ENCODE results near the gene CTTNBP2NL. TPM values are rescaled to one million over a fixed set of nuclear protein-coding genes. Genes with fewer than 3 reads are reported as not detected.

Gene CTTNBP2NL
- total RNA-seq, 2 experiments from 2014 or later: 0.54 to 1.5 TPM

DNA sequence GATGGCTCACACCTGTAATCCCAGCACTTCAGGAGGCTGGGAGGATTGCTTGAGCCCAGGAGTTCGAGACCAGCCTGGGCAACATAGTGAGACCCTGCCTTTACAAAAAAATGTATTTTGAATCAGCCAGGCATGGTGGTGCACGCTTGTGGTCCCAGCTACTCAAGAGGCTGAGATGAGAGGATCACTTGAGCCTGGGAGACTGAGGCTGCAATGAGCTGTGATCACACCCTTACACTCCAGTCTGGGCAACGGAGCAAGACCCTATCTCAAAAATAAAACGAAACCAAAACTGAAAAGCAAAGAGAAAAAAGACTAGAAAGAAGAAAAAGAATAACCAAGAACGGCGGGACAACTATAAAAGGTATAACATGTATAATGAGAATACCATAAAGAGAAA, 97.3 kb downstream of the CTTNBP2NL start:
- Mint-ChIP-seq H3K4me1 (no peaks in the 10 kb centered on the region), H3K4me3 (no peak overlapping the region), H3K9me3 (no peaks in the 10 kb centered on the region), H3K27me3 (peaks cover 30% of the 10 kb centered on the region), H3K27ac (no peak overlapping the region), H3K36me3 (no peaks in the 10 kb centered on the region)
- DNase-seq: no peak

GRCh38 chr1:112496290-112496689, 100.3 kb downstream of the CTTNBP2NL start:
- Mint-ChIP-seq H3K9me3 (no peaks in the 10 kb centered on the region), H3K4me3 (no peak overlapping the region), H3K4me1 (no peaks in the 10 kb centered on the region), H3K36me3 (no peaks in the 10 kb centered on the region), H3K27ac (no peak overlapping the region), H3K27me3 (peaks cover 43% of the 10 kb centered on the region)
- no peak for DNase-seq

DNA sequence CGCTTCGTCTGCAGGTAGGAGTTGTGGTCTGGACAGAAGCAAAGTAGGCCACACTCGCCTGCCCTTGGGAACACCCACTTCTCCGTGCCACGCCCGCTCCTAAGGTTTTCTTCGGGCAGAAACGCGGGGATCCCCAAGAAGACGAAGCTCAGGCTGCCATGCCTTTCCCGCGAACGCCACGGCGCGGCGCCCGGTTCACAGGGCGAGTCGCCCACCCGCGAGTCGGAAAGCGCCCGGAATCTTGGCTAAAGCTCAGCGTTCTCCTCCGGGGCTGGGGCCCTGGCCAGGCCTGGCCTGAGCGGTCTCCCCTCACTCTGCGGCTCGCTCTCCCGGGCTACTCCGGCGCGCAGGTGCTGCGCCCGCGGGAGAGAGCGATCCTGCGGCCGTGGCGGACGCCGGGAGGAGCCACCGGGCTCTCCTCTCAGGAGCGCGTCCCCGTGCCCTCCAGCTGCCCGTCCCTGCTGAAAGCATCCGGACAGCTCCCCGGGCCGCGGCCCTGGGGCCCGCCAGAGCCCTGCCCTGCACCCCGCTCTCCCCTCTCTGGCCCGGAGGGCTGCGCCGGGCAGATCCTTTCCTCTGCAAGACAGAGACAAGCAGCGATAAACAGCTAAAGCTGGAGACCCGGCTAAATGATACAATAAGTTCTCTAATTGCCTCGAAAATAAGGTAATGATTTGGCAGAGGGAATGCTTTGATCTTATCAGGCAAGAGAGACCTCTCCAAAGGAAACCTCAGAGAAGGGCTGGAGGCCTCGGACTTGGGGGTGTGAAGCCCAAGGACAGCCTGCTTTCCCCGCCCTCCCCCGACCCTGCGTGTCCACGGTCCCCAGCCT, 106.0 kb downstream of the CTTNBP2NL start:
- peaks cover 5% of the 10 kb centered on the region for H3K4me1 Mint-ChIP-seq
- no peaks in the 10 kb centered on the region for H3K36me3 Mint-ChIP-seq
- H3K4me3 Mint-ChIP-seq: peak overlapping the region; percentile 65
- DNase-seq: peak; percentile 63
- peaks cover 68% of the 10 kb centered on the region for H3K27me3 Mint-ChIP-seq
- no peaks in the 10 kb centered on the region for H3K9me3 Mint-ChIP-seq
- H3K27ac Mint-ChIP-seq: no peak overlapping the region

- Mint-ChIP-seq H3K36me3 (no peaks in the 10 kb centered on the region), H3K4me3 (no peak overlapping the region), H3K9me3 (no peaks in the 10 kb centered on the region), H3K27ac (no peak overlapping the region), H3K27me3 (peaks cover 68% of the 10 kb centered on the region), H3K4me1 (peaks cover 7% of the 10 kb centered on the region)
- no peak for DNase-seq
Observed at GRCh38 chr1:112502826-112503225, 106.8 kb downstream of the CTTNBP2NL start.

DNA sequence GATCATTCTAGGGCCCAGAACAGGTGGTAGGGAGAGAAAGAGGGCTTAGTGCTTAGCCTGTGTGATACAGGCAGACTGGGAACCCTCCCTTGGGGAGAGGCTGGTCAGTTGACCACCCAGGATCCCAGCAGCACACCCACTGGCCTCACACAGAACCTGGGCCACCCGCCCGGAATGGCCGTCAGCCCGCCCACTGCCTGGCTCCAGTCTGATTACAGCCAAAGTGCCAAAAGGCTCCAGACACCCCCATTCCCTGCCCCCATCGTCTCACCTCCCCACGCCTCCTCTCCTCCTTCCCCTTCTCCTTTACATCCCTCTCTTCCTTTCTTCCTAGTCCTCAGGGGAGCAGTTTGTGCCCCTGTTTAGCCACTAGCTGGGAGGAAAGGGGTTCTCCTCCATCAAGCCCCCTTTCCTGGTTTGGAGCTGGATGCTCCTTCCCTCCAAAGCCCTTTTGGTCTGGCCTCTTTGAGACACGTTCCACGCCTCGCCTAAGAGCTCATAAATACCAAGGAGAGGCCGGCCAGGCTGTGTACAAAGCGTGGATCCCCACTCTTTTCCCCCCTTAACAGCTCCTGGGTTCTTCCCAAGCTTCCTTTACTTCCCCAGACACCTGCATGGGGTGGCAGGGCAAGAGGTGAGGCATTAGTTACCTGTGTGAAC, 108.1 kb downstream of the CTTNBP2NL start:
- Mint-ChIP-seq H3K4me3 (no peak overlapping the region), H3K4me1 (peaks cover 7% of the 10 kb centered on the region), H3K27me3 (peaks cover 62% of the 10 kb centered on the region), H3K36me3 (no peaks in the 10 kb centered on the region), H3K27ac (no peak overlapping the region), H3K9me3 (no peaks in the 10 kb centered on the region)
- DNase-seq: no peak

- Mint-ChIP-seq H3K4me3 (no peak overlapping the region), H3K27ac (no peak overlapping the region), H3K9me3 (no peaks in the 10 kb centered on the region), H3K27me3 (peaks cover 64% of the 10 kb centered on the region), H3K36me3 (no peaks in the 10 kb centered on the region), H3K4me1 (peaks cover 9% of the 10 kb centered on the region)
- no peak for DNase-seq
Observed at GRCh38 chr1:112504661-112505399, 108.8 kb downstream of the CTTNBP2NL start.

GRCh38 chr1:112505400-112505785, 109.4 kb downstream of the CTTNBP2NL start:
- Mint-ChIP-seq H3K27ac (no peak overlapping the region), H3K4me1 (peaks cover 9% of the 10 kb centered on the region), H3K9me3 (no peaks in the 10 kb centered on the region), H3K36me3 (no peaks in the 10 kb centered on the region), H3K27me3 (peaks cover 65% of the 10 kb centered on the region), H3K4me3 (no peak overlapping the region)
- no peak for DNase-seq

DNA sequence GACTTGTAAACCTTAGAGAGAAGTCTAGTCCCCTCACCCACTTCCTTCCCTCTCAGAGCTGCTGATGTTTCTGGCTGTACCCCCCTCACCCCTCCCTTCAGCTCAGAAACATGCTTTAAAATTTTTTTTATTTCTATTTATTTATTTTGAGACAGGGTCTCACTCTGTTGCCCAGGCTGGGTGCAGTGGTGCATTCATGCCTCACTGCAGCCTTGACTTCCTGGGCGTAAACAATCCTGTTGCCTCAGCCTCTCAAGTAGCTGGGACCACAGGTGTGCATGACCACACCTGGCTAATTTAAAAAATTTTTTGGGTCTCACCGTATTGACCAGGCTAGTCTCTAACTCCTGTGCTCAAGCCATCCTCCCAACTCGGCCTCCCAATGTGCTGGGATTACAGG, 109.9 kb downstream of the CTTNBP2NL start:
- H3K36me3 Mint-ChIP-seq: no peaks in the 10 kb centered on the region
- H3K27ac Mint-ChIP-seq: no peak overlapping the region
- H3K4me3 Mint-ChIP-seq: no peak overlapping the region
- no peaks in the 10 kb centered on the region for H3K9me3 Mint-ChIP-seq
- peaks cover 68% of the 10 kb centered on the region for H3K27me3 Mint-ChIP-seq
- peaks cover 9% of the 10 kb centered on the region for H3K4me1 Mint-ChIP-seq
- no peak for DNase-seq

- Mint-ChIP-seq H3K36me3 (no peaks in the 10 kb centered on the region), H3K4me3 (no peak overlapping the region), H3K27me3 (peaks cover 64% of the 10 kb centered on the region), H3K9me3 (no peaks in the 10 kb centered on the region), H3K4me1 (peaks cover 9% of the 10 kb centered on the region), H3K27ac (no peak overlapping the region)
- DNase-seq: no peak
Observed at GRCh38 chr1:112506306-112506705, 110.3 kb downstream of the CTTNBP2NL start.

- Mint-ChIP-seq H3K36me3 (no peaks in the 10 kb centered on the region), H3K4me1 (peaks cover 9% of the 10 kb centered on the region), H3K9me3 (no peaks in the 10 kb centered on the region), H3K27me3 (peaks cover 59% of the 10 kb centered on the region), H3K27ac (no peak overlapping the region), H3K4me3 (no peak overlapping the region)
- DNase-seq: no peak
Observed at GRCh38 chr1:112506731-112507130, 110.7 kb downstream of the CTTNBP2NL start.

GRCh38 chr1:112507336-112507735, 111.3 kb downstream of the CTTNBP2NL start:
- DNase-seq: no peak
- H3K4me1 Mint-ChIP-seq: peaks cover 7% of the 10 kb centered on the region
- H3K9me3 Mint-ChIP-seq: no peaks in the 10 kb centered on the region
- H3K4me3 Mint-ChIP-seq: peak overlapping the region; percentile 66
- H3K27ac Mint-ChIP-seq: no peak overlapping the region
- H3K27me3 Mint-ChIP-seq: peaks cover 56% of the 10 kb centered on the region
- H3K36me3 Mint-ChIP-seq: no peaks in the 10 kb centered on the region

- Mint-ChIP-seq H3K4me3 (peak overlapping the region; percentile 66), H3K27ac (no peak overlapping the region), H3K27me3 (peaks cover 51% of the 10 kb centered on the region), H3K36me3 (no peaks in the 10 kb centered on the region), H3K4me1 (peaks cover 4% of the 10 kb centered on the region), H3K9me3 (no peaks in the 10 kb centered on the region)
- peak; percentile 13 for DNase-seq
Observed at GRCh38 chr1:112507921-112508277, 111.9 kb downstream of the CTTNBP2NL start.

GRCh38 chr1:112508278-112509004, 112.4 kb downstream of the CTTNBP2NL start, which contains the start of gene WNT2B:
WNT2B (plus strand) TSS chr1:112508965; CDS start chr1:112509263, 298 bp downstream.
- H3K4me3 Mint-ChIP-seq: peak within 1 kb of the TSS; percentile 66
- H3K4me1 Mint-ChIP-seq: peaks cover 4% of the 10 kb centered on the region
- no peak within 1 kb of the TSS for H3K27ac Mint-ChIP-seq
- peak; percentile 53 for DNase-seq
- no peaks in the 10 kb centered on the region for H3K9me3 Mint-ChIP-seq
- H3K36me3 Mint-ChIP-seq: no peaks in the 10 kb centered on the region
- peaks cover 45% of the 10 kb centered on the region for H3K27me3 Mint-ChIP-seq

- Mint-ChIP-seq H3K4me1 (peaks cover 4% of the 10 kb centered on the region), H3K4me3 (peak overlapping the region; percentile 23), H3K27ac (no peak overlapping the region), H3K27me3 (peaks cover 40% of the 10 kb centered on the region), H3K36me3 (no peaks in the 10 kb centered on the region), H3K9me3 (no peaks in the 10 kb centered on the region)
- peak; percentile 7 for DNase-seq
Observed at GRCh38 chr1:112509005-112509659, 113.1 kb downstream of the CTTNBP2NL start.
